ENCODE measurements around the gene MED15.
A peak's percentile ranks its signal among the peaks of the same experiment; 100 is the strongest.
"Not testable (repeated sequence)": the region's sequence is repeated elsewhere in the genome, so short reads cannot be mapped to it uniquely, and the experiment has no call there.

The MED15 gene

DNA sequence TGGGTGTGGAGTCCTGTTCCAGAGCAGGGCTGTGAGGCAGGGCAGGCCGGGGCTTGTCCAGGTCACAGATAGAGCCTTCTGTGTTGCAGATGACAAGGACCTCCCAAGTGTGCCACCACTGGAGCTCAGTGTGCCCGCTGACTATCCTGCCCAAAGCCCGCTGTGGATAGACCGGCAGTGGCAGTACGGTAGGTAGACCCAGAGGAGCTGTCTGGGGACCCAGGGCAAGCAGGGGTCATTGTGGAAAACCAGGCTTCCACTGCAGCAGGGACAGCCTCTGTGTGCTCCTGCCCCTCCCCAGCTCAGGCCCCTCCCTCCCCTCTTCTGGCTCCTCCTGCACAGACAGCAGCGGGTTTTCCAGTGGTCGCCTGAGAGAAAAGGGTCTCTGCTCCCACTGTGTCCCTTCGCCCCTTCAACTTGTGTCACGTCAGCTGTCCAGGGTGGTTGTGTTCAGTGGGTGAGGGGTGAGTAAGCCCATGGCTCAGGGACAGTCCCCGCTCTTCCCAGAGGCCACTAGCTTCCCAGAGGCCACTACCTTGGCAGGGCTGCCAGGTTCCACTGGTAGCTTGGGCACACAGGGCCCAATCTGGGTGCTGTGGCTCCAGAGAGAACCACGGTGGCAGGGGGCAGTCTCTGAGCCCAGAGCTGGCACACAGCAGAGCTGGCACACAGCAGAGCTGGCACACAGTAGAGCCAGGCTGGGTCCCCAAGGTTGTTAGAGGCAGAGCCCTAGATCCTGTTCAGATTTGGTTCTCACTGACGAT is 78.4 kb downstream of the MED15 start:
- no peak for DNase-seq

- no peak for DNase-seq
Observed at GRCh38 chr22:20586403-20586745, 79.0 kb downstream of the MED15 start.

DNA sequence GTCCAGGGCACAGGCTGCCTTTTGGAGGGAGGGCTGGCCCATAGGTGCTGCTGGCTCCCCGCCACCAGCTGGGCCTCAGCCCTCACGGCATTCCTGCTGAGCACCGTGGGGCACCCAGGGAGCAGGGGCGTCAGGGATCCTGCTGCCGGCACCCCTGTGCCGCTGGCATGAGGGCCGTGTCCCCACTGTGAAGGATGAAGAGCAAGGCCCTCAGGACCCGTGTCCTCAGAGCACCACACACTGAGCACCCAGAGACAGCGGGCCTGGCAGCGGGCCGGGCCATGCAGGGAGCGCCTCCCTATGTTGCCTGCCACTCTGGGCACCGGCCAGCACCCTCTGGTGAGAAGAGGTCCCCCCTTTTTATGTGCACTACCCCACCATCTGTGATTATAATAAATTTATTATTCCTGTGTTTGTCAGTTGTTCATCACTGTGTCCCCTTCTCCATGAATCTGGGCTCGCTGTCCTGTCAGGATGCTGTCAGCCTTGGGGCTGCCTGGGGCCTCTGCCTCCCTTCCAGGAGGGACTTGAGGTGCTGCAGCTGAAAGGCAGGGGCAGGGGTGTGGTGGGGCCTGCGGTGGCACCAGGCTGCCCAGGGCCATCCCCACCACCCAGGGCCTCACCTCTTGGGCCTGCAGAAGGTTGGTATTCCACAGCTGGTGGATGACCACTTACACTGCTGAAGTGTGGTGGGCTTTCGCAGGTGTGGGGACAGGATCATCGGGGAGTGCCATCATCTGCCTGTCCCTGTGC is 80.0 kb downstream of the MED15 start:
- DNase-seq = no peak

DNA sequence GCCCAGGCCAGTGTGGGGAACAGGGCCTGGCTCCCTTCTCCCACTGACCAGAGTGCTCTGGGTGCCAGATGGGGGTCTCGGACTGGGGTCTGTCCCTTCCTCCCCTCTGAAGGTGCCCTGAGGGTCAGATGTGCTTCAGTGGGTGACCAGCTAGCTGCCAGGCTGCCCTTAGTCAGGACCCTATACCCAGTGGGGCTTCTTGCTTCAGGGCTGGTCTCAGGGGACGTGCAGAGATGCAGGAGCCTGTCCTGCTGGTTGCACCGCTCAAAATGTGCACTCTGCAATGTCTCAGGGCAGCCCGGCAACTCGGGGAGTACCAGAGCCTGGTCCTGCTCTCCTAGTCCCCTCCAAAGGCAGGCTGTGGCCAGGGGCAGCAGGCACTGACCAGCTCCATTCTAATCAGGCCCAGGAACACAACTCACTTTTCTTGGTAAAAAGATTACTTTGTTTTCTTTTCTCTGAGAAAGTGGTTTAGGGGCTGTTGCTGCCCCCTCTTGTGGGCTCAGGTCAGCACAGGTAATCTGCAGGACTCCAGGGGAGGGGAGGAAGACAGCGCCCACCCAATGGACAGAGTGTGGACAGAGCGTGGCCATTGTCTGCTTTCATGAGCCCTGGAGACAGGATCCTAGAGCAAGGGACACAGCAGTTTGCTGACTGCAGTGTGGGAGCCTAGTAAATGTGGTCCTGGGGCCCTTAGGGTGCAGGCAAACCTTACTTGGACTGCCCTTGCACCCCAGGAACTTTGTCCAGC is 80.9 kb downstream of the MED15 start:
- no peak for DNase-seq

DNA sequence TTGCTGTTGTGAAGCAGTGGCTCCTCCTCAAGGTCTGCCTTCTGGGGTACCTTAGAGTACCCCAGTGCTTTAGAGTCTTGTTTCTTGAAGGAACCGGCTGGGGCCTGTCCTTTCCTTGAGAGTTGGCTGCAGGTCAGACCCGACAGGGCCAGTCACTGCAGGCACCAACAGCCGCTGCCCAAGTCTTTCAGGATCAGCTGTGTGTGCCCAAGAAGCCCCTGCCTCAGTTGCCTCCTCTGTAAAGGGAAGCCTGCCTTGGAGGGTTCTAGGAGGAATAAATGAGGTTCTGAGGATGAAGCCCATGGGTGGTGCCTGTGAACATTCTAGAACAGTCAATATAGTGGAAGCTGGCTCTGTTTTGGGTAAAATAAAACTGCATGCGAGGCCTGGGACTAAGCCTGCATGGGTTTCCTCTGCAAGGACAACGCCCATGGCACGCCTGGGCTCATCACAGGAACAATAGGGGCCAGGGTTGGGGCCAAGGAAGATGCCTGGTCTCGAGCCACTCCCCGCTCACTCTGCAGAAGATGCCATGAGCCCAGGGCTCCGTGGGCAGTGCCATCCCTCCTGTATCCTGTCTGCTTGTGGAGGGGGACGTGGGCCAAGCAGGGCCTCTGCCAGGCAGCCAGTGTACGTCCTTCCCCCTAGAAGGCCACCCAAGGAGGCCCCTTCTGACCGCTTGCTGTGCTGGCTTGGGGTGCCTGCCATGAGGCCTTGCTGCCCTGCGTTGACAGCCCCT is 81.6 kb downstream of the MED15 start:
- DNase-seq = no peak

- no peak for DNase-seq
Observed at GRCh38 chr22:20589614-20590476, 82.4 kb downstream of the MED15 start.

GRCh38 chr22:20590477-20591294 is 83.3 kb downstream of the MED15 start:
- DNase-seq = no peak

DNA sequence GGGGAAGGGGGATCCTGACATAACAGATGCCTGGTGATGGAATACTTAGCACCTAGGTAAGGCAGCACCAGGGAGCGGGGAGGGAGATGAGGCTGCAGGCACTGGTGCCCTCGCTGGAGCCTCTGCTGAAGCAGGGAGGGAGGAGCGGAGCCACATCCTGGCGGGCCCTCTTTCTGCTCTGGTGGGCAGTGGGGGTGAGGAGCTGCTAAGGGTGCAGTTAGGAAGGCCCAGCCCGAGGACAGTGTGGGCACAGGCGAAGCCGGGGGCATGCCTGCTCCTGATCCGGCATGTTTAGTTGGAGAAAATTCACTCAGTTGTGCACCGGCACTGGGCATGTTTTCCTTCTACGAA is 83.9 kb downstream of the MED15 start:
- no peak for DNase-seq

GRCh38 chr22:20591660-20592310 is 84.4 kb downstream of the MED15 start:
- DNase-seq = peak; percentile 18

DNA sequence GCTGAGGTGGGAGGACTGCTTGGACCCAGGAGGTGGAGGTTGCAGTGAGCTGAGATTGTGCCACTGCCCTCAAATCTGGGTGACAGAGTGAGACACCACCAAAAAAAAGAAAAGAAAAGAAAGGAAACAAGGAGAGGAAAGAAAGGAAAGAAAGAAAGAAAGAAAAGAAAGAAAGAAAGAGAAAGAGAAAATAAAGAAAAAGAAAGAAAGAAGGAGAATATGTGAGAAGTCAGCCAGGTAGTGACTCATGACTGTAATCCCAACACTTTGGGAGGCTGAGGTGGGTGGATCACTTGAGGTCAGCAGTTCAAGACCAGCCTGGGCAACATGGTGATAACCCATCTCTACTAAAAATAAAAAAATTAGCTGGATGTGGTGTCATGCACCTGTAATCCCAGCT is 86.6 kb downstream of the MED15 start:
- DNase-seq = not testable (repeated sequence)

DNA sequence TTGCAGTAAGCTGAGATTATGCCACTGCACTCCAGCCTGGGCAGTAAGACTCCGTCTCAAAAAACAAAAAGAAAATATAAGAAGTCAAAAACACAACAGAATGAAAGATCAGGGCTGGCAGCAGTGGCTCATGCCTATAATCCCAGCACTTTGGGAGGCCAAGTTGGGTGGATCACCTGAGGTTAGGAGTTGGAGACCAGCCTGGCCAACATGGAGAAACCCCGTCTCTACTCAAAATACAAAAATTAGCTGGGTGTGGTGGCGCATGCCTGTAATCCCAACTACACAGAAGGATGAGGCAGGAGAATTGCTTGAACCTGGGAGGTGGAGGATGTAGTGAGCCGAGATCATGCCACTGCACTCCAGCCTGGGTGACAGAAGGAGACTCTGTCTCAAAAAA is 87.1 kb downstream of the MED15 start:
- not testable (repeated sequence) for DNase-seq

DNA sequence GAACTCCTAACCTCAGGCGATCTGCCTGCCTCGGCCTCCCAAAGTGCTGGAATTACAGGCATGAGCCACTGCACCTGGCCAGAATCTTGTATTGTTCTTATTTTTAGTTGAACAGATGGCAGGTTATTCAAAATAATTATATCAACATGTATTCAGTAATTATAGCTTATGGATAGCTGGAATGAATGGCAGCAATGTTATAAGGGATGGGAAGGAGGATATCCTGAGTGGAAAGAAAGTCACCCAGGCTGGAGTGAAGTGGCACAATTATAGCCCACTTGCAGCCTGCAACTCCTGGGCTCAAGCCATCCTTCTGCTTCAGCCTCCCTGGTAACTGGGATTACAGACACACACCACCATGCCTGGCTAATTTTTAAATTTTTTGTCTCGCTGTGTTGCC is 88.1 kb downstream of the MED15 start:
- DNase-seq = no peak

GRCh38 chr22:20599117-20599516 is 91.7 kb downstream of the MED15 start:
- no peak for DNase-seq

DNA sequence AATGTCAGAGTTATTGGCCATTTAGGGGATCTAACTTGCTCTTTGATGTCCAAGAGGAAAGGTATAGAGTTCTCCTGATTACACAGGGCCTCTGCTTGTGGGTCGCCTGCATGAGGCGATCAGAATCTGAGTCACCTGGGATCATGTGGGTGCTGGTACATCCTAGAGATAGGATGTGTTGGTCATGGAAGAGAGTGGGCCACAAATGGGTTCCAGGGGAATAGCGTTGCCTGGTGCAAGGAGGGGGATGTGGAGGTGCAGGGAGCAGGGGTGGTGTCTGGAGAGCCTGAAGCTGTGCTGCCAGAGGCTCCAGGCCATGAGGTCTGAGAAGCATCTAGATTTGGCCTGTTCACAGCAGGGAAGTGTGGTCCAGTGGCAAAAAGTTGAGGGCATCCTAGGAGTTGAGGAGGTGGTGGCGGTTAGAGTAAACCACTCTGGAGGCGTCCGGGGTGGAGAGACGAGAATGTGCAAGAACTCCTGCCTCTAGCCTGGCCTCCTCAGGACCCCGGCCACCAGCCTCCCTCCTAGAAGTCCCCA is 92.8 kb downstream of the MED15 start:
- no peak for DNase-seq

GRCh38 chr22:20601308-20601707 is 93.9 kb downstream of the MED15 start:
- no peak for DNase-seq

DNA sequence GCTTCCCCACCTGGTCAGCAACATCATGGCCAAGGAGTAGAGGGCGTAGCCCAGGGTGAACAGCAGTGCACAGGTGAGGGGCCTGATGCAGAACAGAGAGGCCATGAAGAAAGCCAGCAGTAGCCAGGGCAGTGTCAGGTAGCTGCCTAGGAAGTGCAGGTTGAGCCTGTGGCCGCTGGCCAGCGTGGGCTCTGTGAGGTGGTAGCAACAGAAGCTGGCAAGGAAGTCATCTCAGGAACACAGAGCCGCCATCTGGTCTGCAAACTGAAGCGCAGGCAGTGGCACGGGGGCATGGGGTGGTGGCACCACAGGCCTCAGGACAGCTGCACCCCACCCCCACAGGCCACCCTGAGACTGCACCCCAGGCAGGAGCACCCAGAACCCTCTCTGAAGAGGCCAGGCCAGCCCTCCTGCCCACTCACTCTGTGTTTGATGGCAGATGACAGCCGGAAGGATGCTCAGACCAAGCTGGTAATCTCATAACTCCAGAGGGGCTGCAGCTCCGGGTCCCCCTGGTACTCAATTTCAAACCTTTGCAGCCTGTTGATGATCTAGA is 95.3 kb downstream of the MED15 start:
- DNase-seq = no peak

GRCh38 chr22:20604092-20604747 is 96.8 kb downstream of the MED15 start:
- DNase-seq = no peak

DNA sequence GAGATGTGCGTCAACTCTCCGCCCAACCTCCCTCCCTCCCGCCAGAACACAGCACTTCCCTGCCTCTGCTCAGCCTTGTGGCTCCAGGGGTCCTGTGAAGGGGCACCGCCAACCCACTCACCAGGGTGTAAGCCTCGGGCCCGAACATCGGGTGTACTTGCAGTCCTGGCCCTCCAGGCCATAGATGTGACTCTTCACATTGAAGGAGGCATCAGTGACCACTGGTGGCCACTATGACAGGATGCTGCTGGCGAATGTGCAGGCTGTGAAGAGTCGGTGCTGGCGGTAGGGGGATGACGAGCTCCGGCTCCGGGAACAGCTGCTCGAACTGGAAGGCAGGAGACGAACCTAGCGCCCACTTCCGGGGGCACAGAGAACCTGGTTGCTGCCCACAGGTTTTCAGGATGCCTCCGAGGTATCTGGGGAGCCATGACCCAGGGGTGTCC is 97.4 kb downstream of the MED15 start:
- DNase-seq = no peak

GRCh38 chr22:20605328-20605727 is 97.9 kb downstream of the MED15 start:
- DNase-seq = no peak

All from NCI-H2029 (cell line).